Kidney (tissue), 14 donors: Measurements from ENCODE around the gene CDK5RAP2. TPM values are rescaled to one million over a fixed set of nuclear protein-coding genes. Genes with fewer than 3 reads are reported as not detected.

ENCODE experiments used
- DNase-seq, 5 donors: peaks; one replicate each; pipeline ENCODE4 v3.0.0-alpha.2; 2013 to 2020
- FAIRE-seq: peaks from 2 replicates; lab custom pipeline; 2012; peaks lifted over from hg19 to GRCh38; lab: Jason Lieb, UNC
- H3K27ac ChIP-seq, 2 donors: one replicate each; pipeline ENCODE4 v1.7.0; 2013; ENCODE audit warnings: low read depth in 2 of 2, low read length in 2 of 2, inconsistent platforms in 1 of 2
- H3K27me3 ChIP-seq: one replicate; pipeline ENCODE4 v1.7.1; 2013; ENCODE audit warnings: low read length, inconsistent platforms; ENCODE audit not compliant: control insufficient read depth, insufficient read depth
- H3K36me3 ChIP-seq, 3 donors: one replicate each; pipeline versions ENCODE4 v1.7.0 to v1.7.1; 2013; ENCODE audit warnings: low read length in 3 of 3, control low read depth in 1 of 3, inconsistent platforms in 1 of 3; ENCODE audit not compliant: insufficient read depth in 3 of 3, control insufficient read depth in 2 of 3
- H3K4me1 ChIP-seq, 3 donors: one replicate each; pipeline versions ENCODE4 v1.7.0 to v1.7.1; 2013; ENCODE audit warnings: low read length in 3 of 3, inconsistent platforms in 1 of 3, low read depth in 1 of 3; ENCODE audit not compliant: control insufficient read depth in 2 of 3, insufficient read depth in 2 of 3
- H3K4me3 ChIP-seq, 3 donors: one replicate each; pipeline versions ENCODE4 v1.7.0 to v1.8.1; 2013; ENCODE audit warnings: low read length in 3 of 3, control low read depth in 1 of 3, inconsistent platforms in 1 of 3
- H3K9ac ChIP-seq, 3 donors: one replicate each; pipeline versions ENCODE4 v1.7.0 to v1.7.1; 2013; ENCODE audit warnings: low read length in 3 of 3, control low read depth in 1 of 3, inconsistent platforms in 1 of 3
- H3K9me3 ChIP-seq, 3 donors: one replicate each; pipeline versions ENCODE4 v1.7.0 to v1.7.1; 2013; ENCODE audit warnings: low read length in 3 of 3, control low read depth in 1 of 3, inconsistent platforms in 1 of 3; ENCODE audit not compliant: control insufficient read depth in 2 of 3, insufficient read depth in 1 of 3
- intact Hi-C: fragments of 100-400 bp; cut with DNase I; formaldehyde crosslinking; loops from one replicate; pipeline ENCODE4 v1.11.1; 2022
- polyA plus RNA-seq: library from polyadenylated mRNA; stranded (reverse); fragments of 350-450 nt; fragmentation: Illumina TruSeq; extraction: RNeasy Lipid Tissue Mini Kit (QIAGEN cat#74804); gene quantifications from one replicate; pipeline ENCODE4 v1.2.3, GENCODE V29; 2014; ENCODE audit warnings: low read depth, low replicate concordance; ENCODE audit not compliant: insufficient read depth
- total RNA-seq: library from RNA; stranded (reverse); fragmentation: NEBNext Ultra II Directional; extraction: Animal tissue kit (Norgen Biotek cat#: 25700); gene quantifications from one replicate; pipeline ENCODE4 v1.2.1, GENCODE V29; 2021
- TF ChIP-seq, protein P1 (sequence below): IDR thresholded peaks from 3 replicates; pipeline ENCODE4 v1.5.1; 2012; ENCODE audit warnings: mild to moderate bottlenecking, moderate library complexity, borderline replicate concordance; ENCODE audit not compliant: insufficient read depth; ENCODE audit errors: extremely low read depth
- donor health status: control.
- donor health status: control.
- donor health status: control.
- donor health status: control.
- donor health status: control.
- donor health status: DM: yes; HTN: yes; CAD: no.
- donor health status: Normal renal cell carcinoma (clear cell type).

Gene CDK5RAP2
- total and polyA plus RNA-seq, 2 donors from 2014 or later: 20.9 to 35.3 TPM

DNA sequence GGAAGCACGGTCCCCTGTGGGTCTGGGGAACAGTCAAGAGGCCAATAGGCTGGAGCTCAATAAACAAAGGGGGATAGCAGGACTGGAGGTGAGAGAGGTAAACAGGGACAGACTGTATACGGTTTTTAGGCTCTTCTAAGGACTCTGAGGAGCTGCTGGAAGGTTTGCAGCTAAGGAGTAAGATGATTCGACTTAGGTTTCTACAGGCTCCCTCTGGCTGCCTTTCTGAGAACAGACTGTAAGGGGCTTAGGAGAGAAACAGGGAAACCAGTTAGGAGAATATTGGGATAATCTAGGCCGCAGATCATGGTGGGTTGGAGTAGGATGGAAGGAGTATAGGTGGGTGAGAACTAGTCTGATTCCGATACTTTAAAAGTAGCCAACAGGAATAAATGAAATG, 10.4 kb downstream of the CDK5RAP2 start:
- FAIRE-seq (no peak), DNase-seq (no peak)
- Histone ChIP-seq H3K27me3 (no peaks in the 10 kb centered on the region), H3K4me3 (no peak overlapping the region), H3K4me1 (peaks cover 0 to 2% (median 0%) of the 10 kb centered on the region in 3 donors), H3K9me3 (no peaks in the 10 kb centered on the region), H3K27ac (no peak overlapping the region), H3K36me3 (peaks cover 12 to 35% (median 29%) of the 10 kb centered on the region in 3 donors), H3K9ac (no peak overlapping the region)
- intact Hi-C loops: no loop called here
- TF ChIP-seq, protein P1, sequence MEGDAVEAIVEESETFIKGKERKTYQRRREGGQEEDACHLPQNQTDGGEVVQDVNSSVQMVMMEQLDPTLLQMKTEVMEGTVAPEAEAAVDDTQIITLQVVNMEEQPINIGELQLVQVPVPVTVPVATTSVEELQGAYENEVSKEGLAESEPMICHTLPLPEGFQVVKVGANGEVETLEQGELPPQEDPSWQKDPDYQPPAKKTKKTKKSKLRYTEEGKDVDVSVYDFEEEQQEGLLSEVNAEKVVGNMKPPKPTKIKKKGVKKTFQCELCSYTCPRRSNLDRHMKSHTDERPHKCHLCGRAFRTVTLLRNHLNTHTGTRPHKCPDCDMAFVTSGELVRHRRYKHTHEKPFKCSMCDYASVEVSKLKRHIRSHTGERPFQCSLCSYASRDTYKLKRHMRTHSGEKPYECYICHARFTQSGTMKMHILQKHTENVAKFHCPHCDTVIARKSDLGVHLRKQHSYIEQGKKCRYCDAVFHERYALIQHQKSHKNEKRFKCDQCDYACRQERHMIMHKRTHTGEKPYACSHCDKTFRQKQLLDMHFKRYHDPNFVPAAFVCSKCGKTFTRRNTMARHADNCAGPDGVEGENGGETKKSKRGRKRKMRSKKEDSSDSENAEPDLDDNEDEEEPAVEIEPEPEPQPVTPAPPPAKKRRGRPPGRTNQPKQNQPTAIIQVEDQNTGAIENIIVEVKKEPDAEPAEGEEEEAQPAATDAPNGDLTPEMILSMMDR: no peak

DNA sequence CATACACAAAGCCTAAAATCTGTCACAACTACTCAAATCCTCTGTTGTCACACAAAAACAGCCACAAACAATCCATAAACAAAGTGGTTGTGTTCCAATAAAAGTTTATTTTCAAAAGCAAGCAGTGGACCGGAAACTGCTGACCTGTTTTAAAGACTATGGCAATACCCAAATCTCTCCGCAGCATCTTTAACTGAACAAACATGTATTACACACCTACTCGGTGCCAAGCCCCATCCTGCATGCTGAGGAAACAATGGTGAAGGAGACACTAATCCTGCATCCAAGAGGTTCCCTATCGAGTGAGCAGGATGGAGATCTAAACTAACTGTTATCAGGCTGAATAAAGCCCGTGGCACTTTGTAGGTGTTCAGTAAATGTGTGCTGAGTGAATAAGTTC, 11.2 kb downstream of the CDK5RAP2 start:
- peaks cover 12 to 35% (median 31%) of the 10 kb centered on the region in 3 donors for H3K36me3 ChIP-seq
- no peaks in the 10 kb centered on the region for H3K9me3 ChIP-seq
- no peak overlapping the region for H3K27ac ChIP-seq
- H3K9ac ChIP-seq: no peak overlapping the region
- DNase-seq (no peak), FAIRE-seq (no peak)
- no peaks in the 10 kb centered on the region for H3K27me3 ChIP-seq
- intact Hi-C loops: no loop called here
- peaks cover 0 to 1% (median 0%) of the 10 kb centered on the region in 3 donors for H3K4me1 ChIP-seq
- TF ChIP-seq, protein P1: no peak
- no peak overlapping the region for H3K4me3 ChIP-seq

DNA sequence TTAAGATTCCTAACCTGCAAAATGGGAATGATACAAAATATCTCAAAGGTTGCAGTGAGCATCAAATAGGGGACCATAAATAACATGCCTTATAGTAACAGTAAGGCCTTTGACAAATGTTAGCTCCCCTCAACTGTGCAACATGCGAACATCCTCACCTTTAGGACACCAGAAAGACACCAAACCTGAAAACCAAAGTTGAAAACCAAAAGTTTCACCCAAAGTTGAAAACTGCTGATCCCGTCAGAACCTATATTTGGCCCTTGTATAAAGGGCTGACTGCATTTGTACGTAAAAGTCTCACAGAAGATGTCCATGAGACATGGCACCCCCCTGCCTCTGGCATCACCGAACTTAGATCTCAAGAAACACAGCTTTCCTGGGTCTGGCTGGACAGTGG, 12.1 kb downstream of the CDK5RAP2 start:
- DNase-seq (no peak), FAIRE-seq (no peak)
- TF ChIP-seq, protein P1: no peak
- intact Hi-C loops: no loop called here
- no peaks in the 10 kb centered on the region for H3K4me1 ChIP-seq
- H3K36me3 ChIP-seq: peaks cover 14 to 35% (median 32%) of the 10 kb centered on the region in 3 donors
- no peak overlapping the region for H3K9ac ChIP-seq
- H3K27me3 ChIP-seq: no peaks in the 10 kb centered on the region
- H3K4me3 ChIP-seq: no peak overlapping the region
- H3K27ac ChIP-seq: no peak overlapping the region
- H3K9me3 ChIP-seq: no peaks in the 10 kb centered on the region

DNA sequence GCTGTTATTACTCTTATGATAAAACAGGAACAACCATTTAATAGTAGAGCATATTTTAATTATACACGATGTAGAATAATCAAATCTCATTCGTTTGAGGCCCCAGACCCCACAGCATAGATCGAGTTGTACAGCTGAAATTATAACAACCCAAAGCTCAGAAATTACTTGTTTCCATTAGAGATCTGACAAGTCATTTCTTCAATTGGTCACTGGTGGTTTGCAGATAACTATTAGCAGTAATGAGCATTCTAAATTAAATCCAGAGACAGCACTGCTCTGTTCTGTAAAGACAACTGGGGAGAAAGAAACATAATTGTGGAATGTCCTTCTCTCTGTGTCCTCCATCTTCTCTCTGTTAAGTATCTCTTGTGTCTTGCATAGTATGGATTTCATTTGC, 12.9 kb downstream of the CDK5RAP2 start:
- TF ChIP-seq, protein P1: no peak
- no peak overlapping the region for H3K27ac ChIP-seq
- H3K36me3 ChIP-seq: peaks cover 14 to 34% (median 32%) of the 10 kb centered on the region in 3 donors
- no peaks in the 10 kb centered on the region for H3K27me3 ChIP-seq
- intact Hi-C loops: no loop called here
- DNase-seq (no peak), FAIRE-seq (no peak)
- no peaks in the 10 kb centered on the region for H3K9me3 ChIP-seq
- no peak overlapping the region for H3K4me3 ChIP-seq
- H3K4me1 ChIP-seq: no peaks in the 10 kb centered on the region
- no peak overlapping the region for H3K9ac ChIP-seq
